ENCODE measurements around the gene ABCC8.

Gene ABCC8

GRCh38 chr11:17423533-17424310 is 52.9 kb downstream of the ABCC8 start:
- DNase-seq: no peak

GRCh38 chr11:17421781-17422180 is 54.9 kb downstream of the ABCC8 start:
- DNase-seq: no peak

GRCh38 chr11:17418444-17419081 is 58.1 kb downstream of the ABCC8 start:
- DNase-seq: no peak

DNA sequence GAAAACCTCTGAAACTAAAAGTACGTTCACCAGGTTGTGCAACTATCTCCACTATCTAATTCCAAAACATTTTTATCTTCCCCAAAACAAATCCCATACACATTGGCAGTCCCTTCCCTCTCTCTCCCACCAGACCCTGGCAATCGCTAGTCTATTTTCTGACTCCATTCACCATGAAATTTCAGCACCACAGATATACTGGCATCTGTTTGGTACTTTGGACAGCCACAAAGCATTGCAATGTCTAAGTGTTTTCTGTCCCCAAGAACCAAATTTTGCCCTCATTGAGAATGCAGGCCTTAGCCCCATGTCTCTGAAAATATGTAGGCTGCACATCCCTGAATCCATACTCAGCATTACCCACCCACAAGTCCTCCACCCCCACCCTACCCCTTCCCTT is 60.2 kb downstream of the ABCC8 start:
- no peak for DNase-seq

GRCh38 chr11:17415523-17416104 is 61.0 kb downstream of the ABCC8 start:
- no peak for DNase-seq

DNA sequence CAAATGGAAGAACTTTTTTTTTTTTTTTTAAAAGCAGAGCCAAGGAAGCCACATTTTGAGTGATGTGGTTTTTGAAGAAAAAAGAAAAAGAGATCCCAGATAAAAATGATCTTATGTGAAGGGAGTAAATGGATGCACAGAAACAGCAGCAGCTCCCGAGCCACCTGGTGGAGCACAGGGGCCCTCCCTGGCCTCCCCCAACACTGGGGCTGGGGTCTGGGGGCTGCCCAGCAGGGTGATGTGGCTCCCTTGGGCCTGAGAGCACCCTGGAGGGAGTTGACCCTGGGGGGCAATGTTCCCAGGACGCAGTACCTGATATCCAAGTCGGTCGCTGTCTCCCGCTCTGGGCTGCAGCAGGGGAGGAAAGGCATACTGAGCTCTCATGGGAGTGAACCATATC is 61.7 kb downstream of the ABCC8 start:
- DNase-seq: no peak

DNA sequence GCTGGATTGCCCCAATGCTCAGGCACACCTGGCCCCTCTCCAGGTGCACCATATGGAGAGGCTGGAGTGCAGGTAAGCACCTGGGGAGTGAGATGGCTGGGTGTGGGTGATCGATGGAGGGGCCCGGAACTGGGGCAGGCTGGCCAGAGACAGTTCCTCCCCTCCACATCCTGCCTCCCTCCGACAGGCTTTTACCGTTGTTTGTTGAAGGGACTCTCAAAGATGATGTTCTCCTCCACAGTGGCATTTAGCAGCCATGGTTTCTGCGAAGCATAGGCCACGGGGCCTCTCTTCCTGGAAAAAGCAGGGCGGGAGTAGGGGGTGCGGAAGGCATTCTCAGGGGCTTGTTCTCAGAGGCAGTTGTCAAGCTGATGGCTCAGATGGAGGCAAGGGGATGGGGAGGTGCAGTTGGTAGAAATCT is 62.3 kb downstream of the ABCC8 start:
- DNase-seq: no peak

DNA sequence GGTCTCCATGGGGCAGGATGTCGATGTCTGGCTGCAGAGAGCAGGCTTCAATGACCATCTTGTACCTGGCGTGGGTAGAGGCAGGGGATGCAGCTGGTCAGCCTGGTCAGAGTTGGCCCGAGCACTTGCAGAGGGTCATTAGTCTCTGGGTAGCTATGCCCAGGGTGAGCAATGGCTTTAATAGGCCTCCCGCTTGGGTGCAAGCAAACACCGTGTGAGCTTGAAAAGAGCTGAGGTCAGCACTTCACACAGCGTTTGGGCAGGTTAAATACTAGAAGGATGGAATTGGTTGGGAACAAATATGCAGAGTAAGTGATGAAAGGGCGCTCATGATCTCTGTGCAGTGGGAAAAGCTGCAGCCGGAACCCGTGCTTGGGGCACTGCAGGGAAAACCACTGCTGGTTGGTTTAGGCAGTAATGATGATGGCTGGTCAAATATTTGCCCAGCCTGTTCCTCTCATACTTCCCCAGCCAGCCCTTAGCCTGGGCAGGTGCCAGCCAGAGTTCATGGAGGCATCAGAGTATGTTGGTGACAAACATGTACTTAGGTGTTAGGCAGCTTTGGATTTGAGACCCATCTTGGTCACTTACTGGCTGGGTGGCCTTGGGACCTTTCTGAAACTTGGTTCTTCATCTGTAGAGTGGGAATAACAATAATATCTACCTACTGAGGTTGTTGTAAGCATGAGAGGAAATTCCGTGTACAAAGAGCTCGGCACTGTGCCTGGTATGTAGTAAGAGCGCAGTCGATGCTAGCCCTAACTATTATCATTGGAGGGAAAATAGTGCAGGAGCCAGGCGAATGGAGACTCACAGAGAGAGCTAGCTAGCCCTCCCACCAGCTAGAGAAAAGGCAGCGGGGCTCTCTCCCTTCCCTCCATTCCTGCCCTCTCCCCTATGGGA is 63.0 kb downstream of the ABCC8 start:
- DNase-seq: no peak

DNA sequence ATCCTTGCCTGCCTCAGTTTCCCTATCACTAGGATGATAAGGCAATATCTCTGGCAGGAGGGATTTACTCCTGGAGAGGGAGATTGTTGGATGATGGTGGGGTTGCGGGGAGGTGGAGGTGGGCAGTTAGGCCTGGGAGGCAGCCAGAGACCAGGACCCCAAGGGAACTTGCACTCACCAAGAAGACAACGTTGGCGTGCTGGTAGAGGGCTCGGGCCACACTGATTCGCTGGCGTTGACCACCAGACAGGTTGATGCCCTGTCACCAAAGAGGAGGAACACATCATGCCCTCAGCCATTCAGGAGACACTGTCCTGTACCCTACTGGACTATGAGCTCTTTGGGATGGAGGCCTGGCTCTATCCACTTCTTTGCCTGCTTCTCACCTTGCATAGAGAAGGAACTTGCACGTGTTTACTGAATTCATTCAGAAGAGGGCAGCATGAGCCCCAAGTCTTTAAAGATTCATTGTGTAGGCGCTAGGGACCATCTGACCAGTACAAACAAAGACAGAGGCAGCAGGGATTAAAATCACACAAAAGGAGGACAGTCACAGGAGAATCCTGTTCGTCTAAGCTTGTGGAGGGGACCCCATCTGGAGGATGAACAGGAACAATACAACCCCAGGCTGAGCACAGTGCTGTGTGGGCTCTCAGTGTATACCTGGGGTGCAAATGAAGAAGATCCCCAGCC is 64.0 kb downstream of the ABCC8 start:
- DNase-seq: no peak

DNA sequence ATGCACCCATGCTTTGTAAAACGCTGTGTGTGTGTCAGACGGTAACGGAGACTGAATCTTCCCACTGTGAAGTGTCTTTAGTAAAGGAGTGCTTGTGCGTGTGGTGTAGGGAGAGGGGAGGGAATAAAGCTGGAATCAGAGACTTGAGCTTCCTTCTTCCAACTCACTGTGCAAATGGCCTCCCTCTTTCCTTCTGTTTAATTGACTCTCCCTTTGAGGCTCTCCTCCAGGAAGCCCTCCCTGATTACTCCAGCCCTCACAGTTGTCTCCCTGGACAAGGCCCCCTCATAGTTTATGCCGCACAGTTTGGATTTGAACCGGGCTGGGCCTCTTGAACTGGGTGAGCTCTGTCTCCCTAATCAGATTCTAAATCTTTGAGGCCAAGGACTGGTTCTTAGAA is 65.2 kb downstream of the ABCC8 start:
- DNase-seq: no peak

GRCh38 chr11:17410606-17411379 is 65.9 kb downstream of the ABCC8 start:
- DNase-seq: no peak

DNA sequence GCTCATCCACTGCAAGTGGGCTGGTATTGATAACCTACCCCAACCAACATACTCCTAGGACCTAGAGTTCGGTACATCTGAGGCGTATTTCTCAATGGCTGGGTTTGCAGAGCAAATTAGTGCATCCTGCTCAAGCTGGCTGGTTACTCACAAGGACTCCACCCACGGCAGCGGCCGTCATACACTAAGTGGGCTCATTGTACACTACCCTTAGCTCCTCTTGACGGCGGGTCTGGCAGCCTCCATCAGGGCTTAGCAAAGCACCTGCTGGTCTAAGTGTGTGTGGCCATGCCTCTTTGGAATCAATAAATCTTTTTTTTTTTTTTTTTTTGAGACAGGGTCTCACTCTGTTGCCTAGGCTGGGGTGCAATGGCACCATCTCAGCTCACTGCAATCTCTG is 68.0 kb downstream of the ABCC8 start:
- no peak for DNase-seq

GRCh38 chr11:17408026-17408425 is 68.6 kb downstream of the ABCC8 start:
- DNase-seq: no peak

- DNase-seq: no peak
These were observed 69.1 kb downstream of the ABCC8 start for GRCh38 chr11:17407575-17407974.

DNA sequence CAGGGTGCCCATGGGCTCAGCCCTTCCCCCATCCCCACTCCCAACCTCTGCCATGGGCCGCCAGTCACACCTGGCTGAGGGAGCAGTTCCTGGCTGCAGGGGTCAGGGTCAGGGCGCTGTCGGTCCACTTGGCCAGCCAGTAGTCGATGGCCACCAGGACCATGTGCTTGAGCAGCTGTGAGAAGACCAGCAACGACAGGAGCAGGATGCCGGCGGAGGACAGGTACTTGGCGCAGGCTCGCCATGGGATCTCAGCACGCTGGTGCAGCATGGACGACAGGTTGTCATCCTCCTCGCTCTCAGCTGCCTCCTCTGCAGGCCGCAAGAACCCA is 69.9 kb downstream of the ABCC8 start:
- no peak for DNase-seq

- no peak for DNase-seq
These were observed 70.4 kb downstream of the ABCC8 start for GRCh38 chr11:17406082-17406817.

DNA sequence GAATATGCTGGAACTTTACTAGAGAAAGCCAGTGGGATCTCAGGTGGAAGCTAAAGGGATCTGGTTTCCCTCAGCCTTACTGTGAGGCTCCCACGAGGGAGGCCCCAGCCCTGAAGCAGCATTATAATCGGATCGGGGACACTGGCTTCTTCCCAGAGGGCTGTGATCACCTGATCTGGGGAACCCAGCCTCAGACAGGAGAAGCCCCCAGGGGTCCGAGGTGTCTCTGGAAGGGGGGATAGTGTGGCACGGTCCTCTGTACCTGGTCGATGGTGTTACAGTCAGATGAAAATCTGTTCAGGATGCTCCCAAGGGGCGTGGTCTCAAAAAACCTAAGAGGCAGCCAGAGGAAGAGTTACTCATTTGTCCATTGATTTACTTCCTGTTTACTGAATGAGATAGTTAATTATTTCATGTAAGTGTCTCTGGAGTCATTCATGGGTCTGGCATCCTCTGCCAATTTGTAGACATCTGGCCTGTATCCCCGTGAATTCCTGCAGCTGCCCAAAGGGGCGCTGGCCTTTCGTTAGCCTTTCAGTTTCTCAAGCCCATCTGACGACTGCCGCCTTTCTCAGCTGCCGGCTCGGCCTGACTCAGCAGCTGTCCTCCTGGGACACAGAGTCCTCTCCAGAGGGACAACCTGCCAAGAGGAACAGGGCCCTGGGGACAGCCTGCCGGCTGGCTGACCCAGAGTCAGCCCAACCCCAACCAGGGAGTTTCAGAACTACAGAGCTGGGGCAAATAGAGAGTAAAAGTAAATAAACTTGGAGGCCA is 71.2 kb downstream of the ABCC8 start:
- no peak for DNase-seq

- no peak for DNase-seq
These were observed 72.5 kb downstream of the ABCC8 start for GRCh38 chr11:17403980-17404759.

DNA sequence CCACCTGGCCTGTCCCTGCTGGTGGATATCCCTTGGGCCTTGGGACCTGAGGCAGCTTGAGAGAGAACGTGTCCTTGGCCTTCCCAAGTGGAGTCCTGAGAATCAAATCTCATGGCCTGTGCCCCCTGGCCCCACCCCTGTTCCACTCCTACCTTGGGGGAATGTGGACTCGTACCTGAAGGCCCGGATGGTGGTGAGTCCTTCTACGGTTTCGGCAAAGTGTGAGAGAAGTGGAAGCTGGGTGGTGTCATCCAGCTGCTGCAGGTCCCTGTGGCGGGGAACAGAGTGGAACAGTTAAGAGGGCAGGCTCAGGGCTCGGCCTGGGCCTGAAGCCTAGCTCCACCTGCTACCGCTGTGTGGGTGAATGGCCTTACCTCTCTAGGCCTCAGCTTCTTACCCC is 74.2 kb downstream of the ABCC8 start:
- no peak for DNase-seq

GRCh38 chr11:17401841-17402240 is 74.8 kb downstream of the ABCC8 start:
- DNase-seq: no peak
